Measurements from ENCODE around the gene ZNF805. TPM values are rescaled to one million over a fixed set of nuclear protein-coding genes. Genes with fewer than 3 reads are reported as not detected.

ZNF805 gene
- total RNA-seq, 1 experiment from 2014 or later, result 15.4 TPM

GRCh38 chr19:57263244-57263741 is 22.9 kb downstream of the ZNF805 start:
- Histone ChIP-seq H3K9me3 (ENCODE audit: control insufficient read depth, low read depth, low read length) (no peaks in the 10 kb centered on the region), H4K91ac (ENCODE audit: insufficient read length, low read depth, low read length) (no peak overlapping the region), H4K5ac (ENCODE audit: insufficient read length, low read depth, low read length) (no peak overlapping the region), H4K8ac (replicated peaks; ENCODE audit: insufficient read length, low read depth, low read length) (no peak overlapping the region), H3K27me3 (ENCODE audit: insufficient read depth, low read length) (no peaks in the 10 kb centered on the region), H3K23ac (ENCODE audit: insufficient read length, low read depth, low read length) (no peak overlapping the region), H2BK15ac (ENCODE audit: low read depth, low read length) (no peak overlapping the region), H3K4me1 (ENCODE audit: insufficient read depth, low read length) (peaks cover 8% of the 10 kb centered on the region; the same call in 1 of the 2 replicates), H3K56ac (ENCODE audit: insufficient read length, low read depth, low read length) (no peak overlapping the region), H3K14ac (ENCODE audit: insufficient read depth, low read length) (no peak overlapping the region), H3K4me2 (ENCODE audit: insufficient read depth, insufficient read length, low read length) (no peak overlapping the region), H3K4ac (ENCODE audit: low read depth, low read length) (no peak overlapping the region), H2BK20ac (ENCODE audit: low read depth, low read length, poor library complexity, severe bottlenecking) (no peak overlapping the region), H3K79me2 (ENCODE audit: insufficient read depth, low read length) (no peaks in the 10 kb centered on the region; the same call in 1 of the 2 replicates), H2AFZ (ENCODE audit: low read length) (no peak overlapping the region), H3K27ac (ENCODE audit: insufficient read length, low read depth, low read length) (no peak overlapping the region), H2BK120ac (ENCODE audit: low read depth, low read length, poor library complexity, severe bottlenecking) (no peak overlapping the region), H2AK5ac (ENCODE audit: insufficient read length, low read length) (no peak overlapping the region), H4K20me1 (ENCODE audit: control insufficient read depth, insufficient read depth, insufficient read length) (no peaks in the 10 kb centered on the region), H2BK5ac (ENCODE audit: insufficient read length, low read length) (no peak overlapping the region), H3K18ac (ENCODE audit: insufficient read length, low read depth, low read length) (no peak overlapping the region), H3K9ac (ENCODE audit: extremely low read depth, insufficient read length, low read length) (no peak overlapping the region), H3K79me1 (ENCODE audit: insufficient read depth, low read depth, low read length, poor library complexity, severe bottlenecking) (no peaks in the 10 kb centered on the region), H2BK12ac (ENCODE audit: insufficient read length, low read depth, low read length) (no peak overlapping the region), H3T11ph (ENCODE audit: low read length) (no peak overlapping the region), H3K23me2 (ENCODE audit: insufficient read length, low read depth, low read length, poor library complexity, severe bottlenecking) (no peaks in the 10 kb centered on the region)
- H3K36me3 Mint-ChIP-seq (ENCODE audit: insufficient read depth in 1 of 3, low read depth in 3 of 3), result peaks cover 0 to 4% (median 0%) of the 10 kb centered on the region in 3 experiments; a peak in 2 of 7 replicates
- H3K4me1 Mint-ChIP-seq, result peaks cover 18 to 19% of the 10 kb centered on the region in 2 experiments
- WGBS (ENCODE audit: extremely low coverage, insufficient read length, low lambda C conversion rate), result no CpG with 5 or more reads among the region's 1 CpG
- no peak for TF ChIP-seq CTCF (conservative IDR thresholded peaks at IDR 0.05)
- H3K27ac Mint-ChIP-seq, result peak overlapping the region in 1 of 3 experiments; percentile 58; a peak in 2 of 7 replicates
- H3K27me3 Mint-ChIP-seq (ENCODE audit: low read depth), result no peaks in the 10 kb centered on the region
- no peak for DNase-seq
- H3K4me3 Mint-ChIP-seq, result no peak overlapping the region
- H3K9me3 Mint-ChIP-seq, result no peaks in the 10 kb centered on the region

Data from H9 (cell line).